Testis (tissue), 3 donors: ENCODE data around the gene HBS1L. TPM values are rescaled to one million over a fixed set of nuclear protein-coding genes. Genes with fewer than 3 reads are reported as not detected.

Source experiments
- DNase-seq: peaks from one replicate; pipeline ENCODE4 v3.0.0-alpha.2; 2019
- H3K27ac ChIP-seq, 2 donors: fragments of 200-600 bp; sonication (generic); one replicate each; pipeline ENCODE4 v1.5.1; 2019
- H3K27me3 ChIP-seq: fragments of 200-600 bp; sonication (generic); one replicate; pipeline ENCODE4 v1.5.1; 2019
- H3K36me3 ChIP-seq: fragments of 200-600 bp; sonication (generic); one replicate; pipeline ENCODE4 v1.5.1; 2017; ENCODE audit warnings: low read depth; ENCODE audit errors: missing control alignments
- H3K4me1 ChIP-seq: fragments of 200-600 bp; sonication (generic); one replicate; pipeline ENCODE4 v1.5.1; 2019
- H3K4me3 ChIP-seq, 2 donors: fragments of 200-600 bp; sonication (generic); one replicate each; pipeline ENCODE4 v1.5.1; 2017 to 2019
- H3K9me3 ChIP-seq: fragments of 200-600 bp; sonication (generic); one replicate; pipeline ENCODE4 v1.5.1; 2017
- POLR2A ChIP-seq: fragments of 450-650 bp; IDR thresholded peaks from one replicate; pipeline ENCODE4 v1.6.1; 2017; ENCODE audit warnings: antibody characterized with exemption, mild to moderate bottlenecking, moderate library complexity
- WGBS, 2 donors: methylation state at CpG; one replicate each; pipeline ENCODE4 v1.1.5; 2018; 5-methylcytosine and 5-hydroxymethylcytosine counted together
- intact Hi-C: fragments of 100-400 bp; cut with DNase I; formaldehyde crosslinking; loops from one replicate; pipeline ENCODE4 v1.15.1; 2023; ENCODE audit warnings: low total_unique reads
- polyA plus RNA-seq: library from polyadenylated mRNA; stranded (reverse); fragments of 350-450 nt; fragmentation: Illumina TruSeq; extraction: RNeasy Lipid Tissue Mini Kit (QIAGEN cat#74804); gene quantifications from one replicate; pipeline ENCODE4 v1.2.3, GENCODE V29; 2014; ENCODE audit warnings: low read depth, low replicate concordance; ENCODE audit not compliant: insufficient read depth
- total RNA-seq, 2 donors: library from RNA; depleted of rRNA; stranded (reverse); fragments of >200 nt; gene quantifications; one replicate each; pipeline ENCODE4 v1.2.3, GENCODE V29; 2016
- TF ChIP-seq, protein P1 (sequence below), 3 experiments: fragments of 450-650 bp in 2 of 3; fragments of 200-600 bp in 1 of 3; sonication (generic) in 1 of 3; IDR thresholded peaks; one replicate each; pipeline ENCODE4 v1.5.1; 2016 to 2019; ENCODE audit warnings: antibody characterized with exemption in 3 of 3, mild to moderate bottlenecking in 2 of 3, moderate library complexity in 1 of 3

The HBS1L gene
- total and polyA plus RNA-seq, 3 donors from 2014 or later: 41.1 to 54.9 (median 51.8) TPM

DNA sequence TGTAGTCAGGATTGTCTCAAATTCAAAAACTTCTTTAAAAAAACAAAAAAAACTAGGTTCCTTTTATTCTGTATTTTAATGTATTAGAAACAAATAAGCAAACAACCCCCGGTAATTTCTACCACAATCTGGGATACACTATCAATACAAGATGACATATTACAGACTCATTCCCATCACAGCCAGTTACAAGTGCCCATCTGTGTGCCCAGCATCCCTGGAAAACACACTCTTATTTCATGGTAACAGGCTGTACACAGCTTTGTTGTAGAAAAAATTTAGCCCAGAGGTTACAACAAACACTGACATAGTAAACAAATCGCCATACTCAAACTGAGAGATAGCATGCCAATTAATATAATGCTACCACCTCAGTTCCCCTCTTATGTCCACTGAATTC is 16.3 kb downstream of the HBS1L start:
- 92 to 93% methylated on average over 2 of the region's 2 CpGs for WGBS, 2 donors

GRCh38 chr6:135037541-135037940 is 17.1 kb downstream of the HBS1L start:
- WGBS, 2 donors: 59 to 87% methylated on average over 4 of the region's 4 CpGs
- no peaks in the 10 kb centered on the region for H3K36me3 ChIP-seq

More for the DNA sequence above, 16.3 kb downstream of the HBS1L start:
- DNase-seq: no peak
- Histone ChIP-seq H3K4me1 (no peaks in the 10 kb centered on the region), H3K27ac (no peak overlapping the region), H3K27me3 (no peaks in the 10 kb centered on the region), H3K9me3 (no peaks in the 10 kb centered on the region), H3K4me3 (no peak overlapping the region), H3K36me3 (no peaks in the 10 kb centered on the region)
- intact Hi-C loops: no loop called here
- TF ChIP-seq POLR2A: no peak
- TF ChIP-seq, protein P1, sequence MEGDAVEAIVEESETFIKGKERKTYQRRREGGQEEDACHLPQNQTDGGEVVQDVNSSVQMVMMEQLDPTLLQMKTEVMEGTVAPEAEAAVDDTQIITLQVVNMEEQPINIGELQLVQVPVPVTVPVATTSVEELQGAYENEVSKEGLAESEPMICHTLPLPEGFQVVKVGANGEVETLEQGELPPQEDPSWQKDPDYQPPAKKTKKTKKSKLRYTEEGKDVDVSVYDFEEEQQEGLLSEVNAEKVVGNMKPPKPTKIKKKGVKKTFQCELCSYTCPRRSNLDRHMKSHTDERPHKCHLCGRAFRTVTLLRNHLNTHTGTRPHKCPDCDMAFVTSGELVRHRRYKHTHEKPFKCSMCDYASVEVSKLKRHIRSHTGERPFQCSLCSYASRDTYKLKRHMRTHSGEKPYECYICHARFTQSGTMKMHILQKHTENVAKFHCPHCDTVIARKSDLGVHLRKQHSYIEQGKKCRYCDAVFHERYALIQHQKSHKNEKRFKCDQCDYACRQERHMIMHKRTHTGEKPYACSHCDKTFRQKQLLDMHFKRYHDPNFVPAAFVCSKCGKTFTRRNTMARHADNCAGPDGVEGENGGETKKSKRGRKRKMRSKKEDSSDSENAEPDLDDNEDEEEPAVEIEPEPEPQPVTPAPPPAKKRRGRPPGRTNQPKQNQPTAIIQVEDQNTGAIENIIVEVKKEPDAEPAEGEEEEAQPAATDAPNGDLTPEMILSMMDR (IDR thresholded peaks at IDR 0.05): no peak

DNA sequence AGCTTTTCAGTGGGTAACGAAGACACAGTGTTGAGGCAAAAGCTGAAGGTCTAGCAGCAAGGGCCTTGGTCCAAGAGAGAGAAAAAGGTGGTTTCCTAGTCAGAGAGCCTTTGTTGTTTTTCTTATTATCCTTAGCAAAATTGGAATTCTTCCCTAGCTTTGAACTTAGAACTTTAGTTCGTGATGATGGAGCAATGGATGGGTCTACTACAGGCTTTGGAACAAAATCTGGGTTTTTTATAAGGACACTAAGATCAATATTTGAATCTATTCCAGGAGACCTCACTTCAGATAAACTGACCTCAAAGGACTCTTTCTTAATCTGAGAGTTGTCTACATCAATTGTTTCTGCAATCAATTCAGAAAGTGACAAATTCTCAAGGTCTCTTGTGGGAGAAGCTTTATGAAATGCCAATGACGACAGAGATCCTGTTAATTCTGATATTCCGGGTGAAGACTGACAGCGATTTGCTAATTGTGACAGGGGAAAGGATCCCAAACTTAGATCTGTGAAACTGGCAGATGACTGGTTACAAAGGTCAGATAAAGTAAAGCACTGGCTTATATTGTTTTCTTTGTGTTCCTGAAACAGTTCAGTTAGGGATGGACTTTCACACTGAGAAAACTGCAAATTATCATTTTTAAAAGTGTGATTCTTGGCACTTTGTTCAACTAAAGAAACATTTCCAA is 17.7 kb downstream of the HBS1L start:
- DNase-seq: no peak
- intact Hi-C loops: no loop called here
- Histone ChIP-seq H3K4me1 (no peaks in the 10 kb centered on the region), H3K4me3 (no peak overlapping the region), H3K9me3 (no peaks in the 10 kb centered on the region), H3K36me3 (no peaks in the 10 kb centered on the region), H3K27ac (peak overlapping the region in 1 of 2 donors; percentile 37), H3K27me3 (no peaks in the 10 kb centered on the region)
- 66 to 82% methylated on average over 5 of the region's 5 CpGs for WGBS, 2 donors
- no peak for TF ChIP-seq POLR2A
- TF ChIP-seq, protein P1 (IDR thresholded peaks at IDR 0.05): no peak

More at GRCh38 chr6:135037541-135037940, 17.1 kb downstream of the HBS1L start:
- no peaks in the 10 kb centered on the region for H3K27me3 ChIP-seq
- H3K4me1 ChIP-seq: no peaks in the 10 kb centered on the region
- TF ChIP-seq POLR2A: no peak
- TF ChIP-seq, protein P1 (IDR thresholded peaks at IDR 0.05): no peak
- intact Hi-C loops: no loop called here
- no peaks in the 10 kb centered on the region for H3K9me3 ChIP-seq
- peak overlapping the region in 1 of 2 donors; percentile 37 for H3K27ac ChIP-seq
- DNase-seq: no peak
- no peak overlapping the region for H3K4me3 ChIP-seq

DNA sequence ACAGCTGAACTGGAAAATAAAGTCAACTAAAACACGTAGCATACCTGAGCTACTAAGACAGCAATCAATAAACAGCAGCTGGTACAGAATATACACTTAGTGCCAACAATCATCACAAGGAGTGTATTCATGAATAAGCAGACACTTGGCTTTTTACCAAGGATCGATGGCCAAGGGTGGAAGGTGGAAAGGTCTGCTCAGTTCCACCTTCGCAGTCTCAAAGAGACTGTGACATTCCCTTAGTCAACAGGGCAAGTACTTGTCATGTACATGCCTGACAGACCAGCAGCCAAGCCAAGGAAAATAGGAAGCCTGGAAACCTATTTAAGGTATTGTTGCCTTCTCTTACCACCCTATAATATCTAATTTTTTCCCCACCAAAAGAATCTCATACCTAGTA is 21.4 kb downstream of the HBS1L start:
- DNase-seq: no peak
- intact Hi-C loops: no loop called here
- 77 to 84% methylated on average over 3 of the region's 3 CpGs for WGBS, 2 donors
- Histone ChIP-seq H3K9me3 (no peaks in the 10 kb centered on the region), H3K4me3 (no peak overlapping the region), H3K4me1 (no peaks in the 10 kb centered on the region), H3K27ac (no peak overlapping the region), H3K36me3 (no peaks in the 10 kb centered on the region), H3K27me3 (no peaks in the 10 kb centered on the region)
- TF ChIP-seq POLR2A: no peak
- TF ChIP-seq, protein P1 (IDR thresholded peaks at IDR 0.05): no peak
